Measurements from ENCODE around the gene CUX1.

The CUX1 gene

DNA sequence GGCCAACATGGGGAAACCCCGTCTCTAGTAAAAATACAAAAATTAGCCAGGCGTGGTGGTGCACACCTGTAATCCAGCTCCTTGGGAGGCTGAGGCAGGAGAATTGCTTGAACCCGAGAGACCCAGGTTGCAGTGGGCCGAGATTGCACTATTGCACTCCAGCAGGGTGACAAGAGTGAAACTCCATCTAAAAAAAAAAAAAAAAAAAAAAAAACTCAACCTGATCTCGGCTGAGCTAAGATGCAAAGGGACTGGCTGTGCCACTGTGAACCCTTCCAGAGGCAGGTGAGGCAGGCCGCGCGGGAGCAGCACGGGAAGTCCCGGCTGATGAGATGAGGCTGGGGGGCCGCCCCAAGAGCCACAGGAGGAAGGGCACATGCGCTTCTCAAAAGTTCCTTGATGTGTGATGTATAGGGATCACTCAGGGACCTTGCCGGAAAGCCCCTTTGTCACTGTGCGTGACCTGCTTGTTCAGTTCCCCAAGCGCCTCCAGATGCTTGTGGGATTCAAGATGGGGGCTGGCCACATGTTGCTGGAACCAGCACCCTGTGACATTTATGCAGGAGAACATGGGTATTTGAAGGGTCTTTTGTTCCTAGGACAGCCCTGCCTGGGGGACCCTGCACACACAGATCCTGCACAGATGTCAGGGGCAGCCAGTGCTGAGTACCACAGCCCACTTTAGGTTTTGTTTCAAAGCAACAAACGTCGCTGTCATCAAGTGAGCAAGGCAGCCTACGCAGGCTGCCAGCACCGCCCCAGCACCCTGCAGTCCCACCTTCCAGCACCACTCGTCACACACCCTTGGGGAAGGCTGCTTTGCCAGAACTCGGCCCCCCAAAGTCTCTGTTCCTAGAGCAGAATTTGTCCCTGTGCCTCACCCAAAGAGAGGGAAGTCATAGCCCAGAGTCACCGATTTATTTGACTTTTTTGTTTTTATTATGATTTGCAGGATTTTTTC is 394.4 kb downstream of the CUX1 start:
- no peak overlapping the region for H3K4me3 ChIP-seq (ENCODE audit: low read depth in 1 of 2, low read length in 1 of 2)
- H3K4me1 ChIP-seq (ENCODE audit: control insufficient read depth in 1 of 2, insufficient read depth in 1 of 2, low read depth in 1 of 2, low read length in 1 of 2) = no peaks in the 10 kb centered on the region
- no peaks in the 10 kb centered on the region for H3K27me3 ChIP-seq
- TF ChIP-seq, protein P1, sequence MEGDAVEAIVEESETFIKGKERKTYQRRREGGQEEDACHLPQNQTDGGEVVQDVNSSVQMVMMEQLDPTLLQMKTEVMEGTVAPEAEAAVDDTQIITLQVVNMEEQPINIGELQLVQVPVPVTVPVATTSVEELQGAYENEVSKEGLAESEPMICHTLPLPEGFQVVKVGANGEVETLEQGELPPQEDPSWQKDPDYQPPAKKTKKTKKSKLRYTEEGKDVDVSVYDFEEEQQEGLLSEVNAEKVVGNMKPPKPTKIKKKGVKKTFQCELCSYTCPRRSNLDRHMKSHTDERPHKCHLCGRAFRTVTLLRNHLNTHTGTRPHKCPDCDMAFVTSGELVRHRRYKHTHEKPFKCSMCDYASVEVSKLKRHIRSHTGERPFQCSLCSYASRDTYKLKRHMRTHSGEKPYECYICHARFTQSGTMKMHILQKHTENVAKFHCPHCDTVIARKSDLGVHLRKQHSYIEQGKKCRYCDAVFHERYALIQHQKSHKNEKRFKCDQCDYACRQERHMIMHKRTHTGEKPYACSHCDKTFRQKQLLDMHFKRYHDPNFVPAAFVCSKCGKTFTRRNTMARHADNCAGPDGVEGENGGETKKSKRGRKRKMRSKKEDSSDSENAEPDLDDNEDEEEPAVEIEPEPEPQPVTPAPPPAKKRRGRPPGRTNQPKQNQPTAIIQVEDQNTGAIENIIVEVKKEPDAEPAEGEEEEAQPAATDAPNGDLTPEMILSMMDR (IDR thresholded peaks at IDR 0.05) = no peak
- no peaks in the 10 kb centered on the region for H3K9me3 ChIP-seq
- H3K36me3 ChIP-seq = peaks cover 90% of the 10 kb centered on the region
- no peak overlapping the region for H3K27ac ChIP-seq

DNA sequence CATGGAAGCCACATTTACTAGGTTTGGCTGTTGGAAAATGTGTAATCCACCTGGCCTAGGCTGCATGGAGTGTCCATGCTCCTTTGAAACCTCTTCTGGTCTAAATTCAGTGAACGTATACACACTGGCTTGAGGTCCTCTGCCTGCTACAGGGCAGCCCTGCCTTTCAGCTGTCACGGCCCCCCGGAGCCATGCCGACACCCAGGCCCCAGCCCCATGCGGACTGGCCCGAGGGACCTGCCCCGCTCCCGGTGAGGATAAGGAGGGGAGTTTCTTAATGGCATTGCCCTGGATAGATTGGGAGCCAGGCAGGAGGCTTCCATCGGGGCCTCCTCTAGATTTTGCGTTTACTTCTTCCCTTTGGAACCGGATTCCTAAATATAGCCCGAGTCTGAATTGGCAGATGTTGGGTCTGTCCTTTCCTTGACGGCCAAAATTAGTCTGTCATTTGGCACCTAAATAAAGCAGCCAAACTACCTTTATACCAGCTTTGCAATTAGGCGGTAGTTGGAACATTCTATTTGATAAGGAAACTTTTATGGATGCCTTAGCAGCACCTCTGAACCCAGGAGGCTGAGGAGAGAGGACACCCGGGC is 397.1 kb downstream of the CUX1 start:
- Histone ChIP-seq H3K27ac (no peak overlapping the region), H3K27me3 (no peaks in the 10 kb centered on the region), H3K4me1 (ENCODE audit: control insufficient read depth in 1 of 2, insufficient read depth in 1 of 2, low read depth in 1 of 2, low read length in 1 of 2) (no peaks in the 10 kb centered on the region), H3K4me3 (ENCODE audit: low read depth in 1 of 2, low read length in 1 of 2) (no peak overlapping the region), H3K9me3 (no peaks in the 10 kb centered on the region), H3K36me3 (peaks cover 84% of the 10 kb centered on the region)
- TF ChIP-seq, protein P1 (IDR thresholded peaks at IDR 0.05) = no peak

DNA sequence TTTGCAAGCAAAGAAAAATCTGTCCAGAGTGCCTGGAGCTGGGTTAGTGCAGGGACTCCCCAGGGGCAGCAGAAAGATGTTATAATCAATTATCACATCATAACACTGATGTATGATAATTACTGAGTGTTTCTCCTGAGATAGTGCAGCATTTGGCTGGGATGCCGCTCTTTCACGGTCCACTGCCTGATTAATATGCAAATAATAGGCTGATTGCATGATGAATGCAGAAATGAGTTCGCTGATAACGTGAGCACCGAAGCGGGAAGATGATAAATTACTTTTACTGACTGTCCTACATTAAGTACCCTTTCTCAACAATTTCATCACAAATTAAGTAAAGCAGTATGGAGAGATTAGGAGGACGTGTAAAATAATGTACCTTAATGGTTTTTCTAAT is 397.8 kb downstream of the CUX1 start:
- H3K9me3 ChIP-seq = no peaks in the 10 kb centered on the region
- H3K4me3 ChIP-seq (ENCODE audit: low read depth in 1 of 2, low read length in 1 of 2) = no peak overlapping the region
- H3K27me3 ChIP-seq = no peaks in the 10 kb centered on the region
- no peak overlapping the region for H3K27ac ChIP-seq
- peaks cover 86% of the 10 kb centered on the region for H3K36me3 ChIP-seq
- no peaks in the 10 kb centered on the region for H3K4me1 ChIP-seq (ENCODE audit: control insufficient read depth in 1 of 2, insufficient read depth in 1 of 2, low read depth in 1 of 2, low read length in 1 of 2)
- TF ChIP-seq, protein P1 (IDR thresholded peaks at IDR 0.05) = no peak

DNA sequence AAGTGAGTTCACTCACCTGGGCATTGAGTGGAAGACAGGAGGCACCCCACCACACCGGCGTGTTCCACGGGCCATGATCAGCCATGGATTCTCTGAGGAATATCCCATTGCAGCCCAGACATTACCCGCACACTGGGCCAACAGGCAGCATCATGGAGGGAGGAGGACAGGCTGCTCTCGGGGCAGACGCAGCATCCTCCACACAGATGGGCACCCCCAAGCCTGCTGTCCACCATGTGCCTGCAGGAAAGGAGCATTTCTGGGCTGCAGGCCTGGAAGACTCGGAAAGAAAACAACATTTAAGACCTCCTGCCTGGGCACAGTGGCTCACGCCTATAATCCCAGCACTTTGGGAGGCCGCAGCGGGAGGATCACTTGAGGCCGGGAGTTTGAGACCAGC is 398.3 kb downstream of the CUX1 start:
- Histone ChIP-seq H3K9me3 (no peaks in the 10 kb centered on the region), H3K27me3 (no peaks in the 10 kb centered on the region), H3K36me3 (peaks cover 83% of the 10 kb centered on the region), H3K4me1 (ENCODE audit: control insufficient read depth in 1 of 2, insufficient read depth in 1 of 2, low read depth in 1 of 2, low read length in 1 of 2) (no peaks in the 10 kb centered on the region), H3K27ac (no peak overlapping the region), H3K4me3 (ENCODE audit: low read depth in 1 of 2, low read length in 1 of 2) (no peak overlapping the region)
- TF ChIP-seq, protein P1 (IDR thresholded peaks at IDR 0.05) = no peak

DNA sequence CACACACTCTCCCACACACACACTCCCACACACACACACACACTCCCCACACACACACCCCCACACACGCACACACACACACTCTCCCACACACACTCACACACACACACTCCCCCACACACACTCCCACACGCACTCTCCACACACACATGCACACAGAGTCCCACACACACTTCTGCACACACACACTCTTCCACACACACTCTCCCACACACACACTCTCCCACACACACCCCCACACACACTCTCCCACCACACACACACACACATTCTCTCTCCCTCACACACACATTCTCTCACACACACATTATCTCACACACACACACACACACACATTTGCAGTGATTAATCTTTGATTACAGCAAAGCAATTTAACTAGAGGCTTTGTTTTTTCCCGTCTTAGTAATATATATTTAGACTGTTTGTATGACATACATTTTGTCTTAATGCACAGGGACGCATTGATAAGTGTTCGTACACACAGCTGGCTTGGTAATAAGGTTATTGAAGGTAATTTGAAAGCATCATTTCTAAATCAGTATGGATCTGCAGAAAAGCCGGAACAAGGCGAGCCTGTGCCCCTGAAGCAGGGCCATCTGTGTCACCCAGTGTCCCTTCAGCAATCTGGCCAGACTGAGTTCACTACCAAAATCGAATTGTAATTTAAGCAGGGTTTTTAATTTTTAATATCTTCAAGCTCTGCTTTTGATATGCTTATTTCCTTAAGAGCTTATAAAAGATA is 399.3 kb downstream of the CUX1 start:
- no peaks in the 10 kb centered on the region for H3K9me3 ChIP-seq
- H3K4me3 ChIP-seq (ENCODE audit: low read depth in 1 of 2, low read length in 1 of 2) = no peak overlapping the region
- peaks cover 73% of the 10 kb centered on the region for H3K36me3 ChIP-seq
- H3K4me1 ChIP-seq (ENCODE audit: control insufficient read depth in 1 of 2, insufficient read depth in 1 of 2, low read depth in 1 of 2, low read length in 1 of 2) = no peaks in the 10 kb centered on the region
- H3K27me3 ChIP-seq = no peaks in the 10 kb centered on the region
- H3K27ac ChIP-seq = no peak overlapping the region
- TF ChIP-seq, protein P1 (IDR thresholded peaks at IDR 0.05) = no peak

Data from neutrophil (primary cell).